PFSK-1 (cell line): Measurements from ENCODE around the gene SLFN13.

Source experiments
- POLR2AphosphoS5 ChIP-seq: IDR thresholded peaks from 2 replicates; pipeline ENCODE4 v1.6.1; 2012; ENCODE audit warnings: low read depth, mild to moderate bottlenecking, control low read depth, low read length, moderate library complexity
- REST ChIP-seq, 2 experiments: IDR thresholded peaks; 2 replicates each; pipeline versions ENCODE4 v1.6.1 to v1.8.0; 2011 to 2012; ENCODE audit warnings: low read depth in 2 of 2, low read length in 2 of 2, control low read depth in 1 of 2, inconsistent platforms in 1 of 2, mild to moderate bottlenecking in 1 of 2, moderate library complexity in 1 of 2; ENCODE audit not compliant: insufficient read depth in 1 of 2
- TAF1 ChIP-seq: IDR thresholded peaks from 2 replicates; pipeline ENCODE4 v1.6.1; 2012; ENCODE audit warnings: low read length, control low read depth, borderline replicate concordance; ENCODE audit not compliant: insufficient read depth

- TF ChIP-seq REST (IDR thresholded peaks at IDR 0.05; ENCODE audit: insufficient read depth in 1 of 2, low read depth in 2 of 2, low read length in 2 of 2): no peak
- TF ChIP-seq POLR2AphosphoS5: no peak
- TF ChIP-seq TAF1: no peak
These were observed 40.4 kb upstream of the SLFN13 start for GRCh38 chr17:35488991-35489390.
